ENCODE data around the gene PTGDR2. TPM values are rescaled to one million over a fixed set of nuclear protein-coding genes. Genes with fewer than 3 reads are reported as not detected.

The PTGDR2 gene
- total RNA-seq, 1 experiment from 2014 or later, result 0.31 TPM

DNA sequence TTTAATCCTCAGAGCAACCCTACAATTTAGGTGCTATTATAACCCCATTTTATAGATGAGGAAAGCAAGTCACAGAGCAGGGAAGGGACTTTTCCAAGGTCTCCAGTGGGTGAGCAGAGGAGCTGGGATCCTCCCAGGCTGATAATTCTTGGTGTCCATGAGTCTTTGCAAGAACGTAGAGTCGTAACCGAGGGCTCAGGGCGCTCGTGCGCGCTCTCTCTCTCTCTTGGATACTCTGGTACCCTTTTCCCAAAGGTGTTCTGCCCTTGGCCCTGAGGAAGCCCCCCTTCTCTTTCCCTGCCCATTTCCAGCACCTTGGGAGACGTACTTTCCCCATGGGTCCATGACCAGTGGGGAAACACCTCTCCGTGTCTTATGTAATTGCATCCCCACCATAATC, 6.4 kb upstream of the PTGDR2 start:
- CTCF ChIA-PET, result no interaction called here
- Mint-ChIP-seq H3K9me3 (ENCODE audit: low read depth, unreplicated experiment) (no peaks in the 10 kb centered on the region), H3K4me1 (ENCODE audit: low read depth, unreplicated experiment) (no peaks in the 10 kb centered on the region), H3K27me3 (ENCODE audit: unreplicated experiment) (peaks cover 35% of the 10 kb centered on the region), H3K27ac (ENCODE audit: unreplicated experiment) (no peak overlapping the region), H3K36me3 (ENCODE audit: insufficient read depth, unreplicated experiment) (no peaks in the 10 kb centered on the region), H3K4me3 (ENCODE audit: low read depth, unreplicated experiment) (no peak overlapping the region)
- no TSS peak for BruUV-seq (replicated peaks)
- DNase-seq, result no peak
- TF ChIP-seq, protein P1, sequence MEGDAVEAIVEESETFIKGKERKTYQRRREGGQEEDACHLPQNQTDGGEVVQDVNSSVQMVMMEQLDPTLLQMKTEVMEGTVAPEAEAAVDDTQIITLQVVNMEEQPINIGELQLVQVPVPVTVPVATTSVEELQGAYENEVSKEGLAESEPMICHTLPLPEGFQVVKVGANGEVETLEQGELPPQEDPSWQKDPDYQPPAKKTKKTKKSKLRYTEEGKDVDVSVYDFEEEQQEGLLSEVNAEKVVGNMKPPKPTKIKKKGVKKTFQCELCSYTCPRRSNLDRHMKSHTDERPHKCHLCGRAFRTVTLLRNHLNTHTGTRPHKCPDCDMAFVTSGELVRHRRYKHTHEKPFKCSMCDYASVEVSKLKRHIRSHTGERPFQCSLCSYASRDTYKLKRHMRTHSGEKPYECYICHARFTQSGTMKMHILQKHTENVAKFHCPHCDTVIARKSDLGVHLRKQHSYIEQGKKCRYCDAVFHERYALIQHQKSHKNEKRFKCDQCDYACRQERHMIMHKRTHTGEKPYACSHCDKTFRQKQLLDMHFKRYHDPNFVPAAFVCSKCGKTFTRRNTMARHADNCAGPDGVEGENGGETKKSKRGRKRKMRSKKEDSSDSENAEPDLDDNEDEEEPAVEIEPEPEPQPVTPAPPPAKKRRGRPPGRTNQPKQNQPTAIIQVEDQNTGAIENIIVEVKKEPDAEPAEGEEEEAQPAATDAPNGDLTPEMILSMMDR (IDR thresholded peaks at IDR 0.05; ENCODE audit: unreplicated experiment), result no peak
- intact Hi-C loops (cut with micrococcal nuclease; ENCODE audit: unreplicated experiment), result no loop called here

DNA sequence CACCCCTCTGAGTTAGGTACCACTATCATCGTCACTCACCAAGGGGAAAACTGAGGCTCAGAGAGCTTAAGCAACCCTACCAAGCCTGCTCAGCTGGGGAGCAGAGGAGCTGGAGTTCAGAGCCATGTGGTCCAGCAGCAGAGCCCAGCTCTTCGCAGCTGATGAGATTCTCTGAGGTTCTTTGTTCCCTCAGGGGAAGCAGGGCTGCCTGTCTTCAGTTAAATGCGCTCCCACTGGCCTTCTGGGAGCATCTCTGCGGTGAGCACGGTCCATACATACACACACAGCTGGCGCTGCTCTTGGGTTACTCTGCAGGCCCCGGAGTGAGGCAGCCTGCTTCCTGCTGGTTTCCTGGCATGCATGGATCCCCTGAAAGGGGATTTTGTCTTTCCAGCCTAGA, 5.2 kb upstream of the PTGDR2 start:
- DNase-seq, result no peak
- CTCF ChIA-PET, result interaction anchor here (0.7 kb wide), 1 partner anchor 262 kb away, joined by 3 read pairs; no protein-coding TSS in a partner anchor
- TF ChIP-seq, protein P1 (IDR thresholded peaks at IDR 0.05; ENCODE audit: unreplicated experiment), result no peak
- no peak overlapping the region for H3K4me3 Mint-ChIP-seq (ENCODE audit: low read depth, unreplicated experiment)
- no TSS peak for BruUV-seq (replicated peaks)
- no peaks in the 10 kb centered on the region for H3K4me1 Mint-ChIP-seq (ENCODE audit: low read depth, unreplicated experiment)
- no peaks in the 10 kb centered on the region for H3K9me3 Mint-ChIP-seq (ENCODE audit: low read depth, unreplicated experiment)
- intact Hi-C loops (cut with micrococcal nuclease; ENCODE audit: unreplicated experiment), result no loop called here
- peaks cover 41% of the 10 kb centered on the region for H3K27me3 Mint-ChIP-seq (ENCODE audit: unreplicated experiment)
- H3K27ac Mint-ChIP-seq (ENCODE audit: unreplicated experiment), result no peak overlapping the region
- no peaks in the 10 kb centered on the region for H3K36me3 Mint-ChIP-seq (ENCODE audit: insufficient read depth, unreplicated experiment)

- DNase-seq, result no peak
- no peak overlapping the region for H3K4me3 Mint-ChIP-seq (ENCODE audit: low read depth, unreplicated experiment)
- BruUV-seq (replicated peaks), result no TSS peak
- H3K27ac Mint-ChIP-seq (ENCODE audit: unreplicated experiment), result no peak overlapping the region
- H3K27me3 Mint-ChIP-seq (ENCODE audit: unreplicated experiment), result peaks cover 43% of the 10 kb centered on the region
- no peaks in the 10 kb centered on the region for H3K9me3 Mint-ChIP-seq (ENCODE audit: low read depth, unreplicated experiment)
- no peaks in the 10 kb centered on the region for H3K36me3 Mint-ChIP-seq (ENCODE audit: insufficient read depth, unreplicated experiment)
- intact Hi-C loops (cut with micrococcal nuclease; ENCODE audit: unreplicated experiment), result no loop called here
- TF ChIP-seq, protein P1 (IDR thresholded peaks at IDR 0.05; ENCODE audit: unreplicated experiment), result no peak
- CTCF ChIA-PET, result no interaction called here
- H3K4me1 Mint-ChIP-seq (ENCODE audit: low read depth, unreplicated experiment), result no peaks in the 10 kb centered on the region
These were observed 4.0 kb upstream of the PTGDR2 start for GRCh38 chr11:60859616-60860250.

- CTCF ChIA-PET, result no interaction called here
- Mint-ChIP-seq H3K4me3 (ENCODE audit: low read depth, unreplicated experiment) (no peak overlapping the region), H3K27me3 (ENCODE audit: unreplicated experiment) (peaks cover 40% of the 10 kb centered on the region), H3K9me3 (ENCODE audit: low read depth, unreplicated experiment) (no peaks in the 10 kb centered on the region), H3K27ac (ENCODE audit: unreplicated experiment) (no peak overlapping the region), H3K4me1 (ENCODE audit: low read depth, unreplicated experiment) (no peaks in the 10 kb centered on the region), H3K36me3 (ENCODE audit: insufficient read depth, unreplicated experiment) (no peaks in the 10 kb centered on the region)
- intact Hi-C loops (cut with micrococcal nuclease; ENCODE audit: unreplicated experiment), result no loop called here
- DNase-seq, result no peak
- TF ChIP-seq, protein P1 (IDR thresholded peaks at IDR 0.05; ENCODE audit: unreplicated experiment), result no peak
- BruUV-seq (replicated peaks), result no TSS peak
These were observed 3.1 kb upstream of the PTGDR2 start for GRCh38 chr11:60858731-60859464.

Data from Calu3 (cell line).